CD4-positive, alpha-beta T cell (primary cell): ENCODE results near the gene ENOX1. TPM values are rescaled to one million over a fixed set of nuclear protein-coding genes. Genes with fewer than 3 reads are reported as not detected.

Experiments used
- ATAC-seq: fragments of 200-7000 bp; cut with Tn5 transposase; one replicate; pipeline ENCODE4 v1.10.0; 2022; ENCODE audit warnings: mild to moderate bottlenecking; ENCODE audit not compliant: poor library complexity
- CTCF ChIA-PET: fragments of 350-600 bp; sonication (Branson Sonifier 250); formaldehyde crosslinking; loops from one replicate; lab custom pipeline; 2021; ENCODE audit warnings: antibody characterized with exemption, inconsistent platforms; lab: Charles Lee
- POLR2A ChIA-PET: fragments of 350-600 bp; sonication (Branson Sonifier 250); formaldehyde crosslinking; loops from one replicate; lab custom pipeline; 2021; ENCODE audit warnings: antibody characterized with exemption, inconsistent platforms; lab: Charles Lee
- DNase-seq, 14 experiments: peaks; one replicate each; pipeline ENCODE4 v3.0.0-alpha.2; 2013 to 2020; ENCODE audit warnings: mixed read lengths in 2 of 14
- H3K27ac ChIP-seq, 2 donors: one replicate each; pipeline versions ENCODE4 v1.5.1 to v1.7.0; 2013; ENCODE audit warnings: low read length in 2 of 2, low read depth in 1 of 2, mild to moderate bottlenecking in 1 of 2
- H3K27me3 ChIP-seq, 2 experiments: 1 replicate in 1 of 2; 2 replicates in 1 of 2; pipeline versions ENCODE4 v1.6.1 to v1.7.0; 2013; ENCODE audit warnings: low read length in 2 of 2, control low read depth in 1 of 2, mild to moderate bottlenecking in 1 of 2, moderate library complexity in 1 of 2; ENCODE audit not compliant: insufficient read depth in 2 of 2, control insufficient read depth in 1 of 2
- H3K36me3 ChIP-seq: one replicate; pipeline ENCODE4 v1.6.1; 2013; ENCODE audit warnings: low read length, control low read depth; ENCODE audit not compliant: insufficient read depth
- H3K4me1 ChIP-seq: one replicate; pipeline ENCODE4 v1.6.1; 2013; ENCODE audit warnings: low read length, control low read depth; ENCODE audit not compliant: insufficient read depth
- H3K4me3 ChIP-seq: one replicate; pipeline ENCODE4 v1.5.1; 2013; ENCODE audit warnings: mild to moderate bottlenecking, low read length, moderate library complexity
- H3K9me3 ChIP-seq, 2 experiments: 1 replicate in 1 of 2; 2 replicates in 1 of 2; pipeline versions ENCODE4 v1.6.1 to v1.7.0; 2013; ENCODE audit warnings: low read length in 2 of 2, mild to moderate bottlenecking in 2 of 2, control low read depth in 1 of 2, moderate library complexity in 1 of 2; ENCODE audit not compliant: control insufficient read depth in 1 of 2, insufficient read depth in 1 of 2
- H3K27ac Mint-ChIP-seq: one replicate; pipeline ENCODE4 v1.8.0; 2020; ENCODE audit warnings: mixed read lengths
- H3K27me3 Mint-ChIP-seq: one replicate; pipeline ENCODE4 v1.8.0; 2021; ENCODE audit warnings: mixed read lengths
- H3K36me3 Mint-ChIP-seq: one replicate; pipeline ENCODE4 v1.8.0; 2021; ENCODE audit warnings: low read depth, mixed read lengths
- H3K4me1 Mint-ChIP-seq: one replicate; pipeline ENCODE4 v1.8.0; 2021; ENCODE audit warnings: low read depth, mixed read lengths
- H3K4me3 Mint-ChIP-seq: one replicate; pipeline ENCODE4 v1.8.0; 2020; ENCODE audit warnings: mild to moderate bottlenecking, mixed read lengths
- H3K9me3 Mint-ChIP-seq: one replicate; pipeline ENCODE4 v1.8.0; 2020; ENCODE audit warnings: mixed read lengths
- intact Hi-C, 2 experiments: fragments of 100-400 bp; cut with DNase I in 1 of 2; cut with micrococcal nuclease in 1 of 2; formaldehyde crosslinking; loops; one replicate each; pipeline versions ENCODE4 v1.15.1 to v1.9.0; 2023 to 2025; cut with DNase I, micrococcal nuclease
- total RNA-seq, 174 experiments: library from RNA in 2 of 174; stranded (reverse) in 2 of 174; gene quantifications; one replicate each; pipeline ENCODE4 v1.2.3 and lab custom pipeline; 2021 to 2026
- TF ChIP-seq, protein P1 (sequence below): fragments of 200-600 bp; IDR thresholded peaks from one replicate; pipeline ENCODE4 v1.8.0; 2022; ENCODE audit warnings: antibody characterized with exemption, mild to moderate bottlenecking

The ENOX1 gene
- total RNA-seq, 2 experiments from 2014 or later: not detected

- H3K4me1 Mint-ChIP-seq: no peaks in the 10 kb centered on the region
- H3K27me3 Mint-ChIP-seq: peaks cover 2% of the 10 kb centered on the region
- H3K4me3 Mint-ChIP-seq: no peak overlapping the region
- H3K36me3 Mint-ChIP-seq: no peaks in the 10 kb centered on the region
- no peaks in the 10 kb centered on the region for H3K36me3 ChIP-seq
- no peaks in the 10 kb centered on the region for H3K9me3 ChIP-seq
- intact Hi-C loops: no loop called here
- POLR2A ChIA-PET: interaction anchor here (0.6 kb wide), 1 partner anchor 779 kb away, joined by 6 read pairs; no protein-coding TSS in a partner anchor
- ATAC-seq: no peak
- no peaks in the 10 kb centered on the region for H3K4me1 ChIP-seq
- DNase-seq: no peak
- H3K4me3 ChIP-seq: no peak overlapping the region
- H3K27ac Mint-ChIP-seq: no peak overlapping the region
- no peaks in the 10 kb centered on the region for H3K9me3 Mint-ChIP-seq
- no peaks in the 10 kb centered on the region for H3K27me3 ChIP-seq
- TF ChIP-seq, protein P1, sequence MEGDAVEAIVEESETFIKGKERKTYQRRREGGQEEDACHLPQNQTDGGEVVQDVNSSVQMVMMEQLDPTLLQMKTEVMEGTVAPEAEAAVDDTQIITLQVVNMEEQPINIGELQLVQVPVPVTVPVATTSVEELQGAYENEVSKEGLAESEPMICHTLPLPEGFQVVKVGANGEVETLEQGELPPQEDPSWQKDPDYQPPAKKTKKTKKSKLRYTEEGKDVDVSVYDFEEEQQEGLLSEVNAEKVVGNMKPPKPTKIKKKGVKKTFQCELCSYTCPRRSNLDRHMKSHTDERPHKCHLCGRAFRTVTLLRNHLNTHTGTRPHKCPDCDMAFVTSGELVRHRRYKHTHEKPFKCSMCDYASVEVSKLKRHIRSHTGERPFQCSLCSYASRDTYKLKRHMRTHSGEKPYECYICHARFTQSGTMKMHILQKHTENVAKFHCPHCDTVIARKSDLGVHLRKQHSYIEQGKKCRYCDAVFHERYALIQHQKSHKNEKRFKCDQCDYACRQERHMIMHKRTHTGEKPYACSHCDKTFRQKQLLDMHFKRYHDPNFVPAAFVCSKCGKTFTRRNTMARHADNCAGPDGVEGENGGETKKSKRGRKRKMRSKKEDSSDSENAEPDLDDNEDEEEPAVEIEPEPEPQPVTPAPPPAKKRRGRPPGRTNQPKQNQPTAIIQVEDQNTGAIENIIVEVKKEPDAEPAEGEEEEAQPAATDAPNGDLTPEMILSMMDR: no peak
- no peak overlapping the region for H3K27ac ChIP-seq
- CTCF ChIA-PET: no interaction called here
Observed at GRCh38 chr13:43555667-43556066, 231.1 kb downstream of the ENOX1 start.

- Mint-ChIP-seq H3K4me1 (no peaks in the 10 kb centered on the region), H3K36me3 (no peaks in the 10 kb centered on the region), H3K27ac (no peak overlapping the region), H3K27me3 (peaks cover 19% of the 10 kb centered on the region), H3K9me3 (no peaks in the 10 kb centered on the region), H3K4me3 (no peak overlapping the region)
- TF ChIP-seq, protein P1: no peak
- DNase-seq: no peak
- ChIA-PET POLR2A (no interaction called here), CTCF (no interaction called here)
- no peaks in the 10 kb centered on the region for H3K9me3 ChIP-seq
- peaks cover 0 to 7% of the 10 kb centered on the region in 2 experiments for H3K27me3 ChIP-seq
- no peak overlapping the region for H3K27ac ChIP-seq
- H3K4me1 ChIP-seq: no peaks in the 10 kb centered on the region
- no peak for ATAC-seq
- H3K36me3 ChIP-seq: no peaks in the 10 kb centered on the region
- no peak overlapping the region for H3K4me3 ChIP-seq
- intact Hi-C loops: no loop called here
Observed at GRCh38 chr13:43551897-43552456, 234.8 kb downstream of the ENOX1 start.

DNA sequence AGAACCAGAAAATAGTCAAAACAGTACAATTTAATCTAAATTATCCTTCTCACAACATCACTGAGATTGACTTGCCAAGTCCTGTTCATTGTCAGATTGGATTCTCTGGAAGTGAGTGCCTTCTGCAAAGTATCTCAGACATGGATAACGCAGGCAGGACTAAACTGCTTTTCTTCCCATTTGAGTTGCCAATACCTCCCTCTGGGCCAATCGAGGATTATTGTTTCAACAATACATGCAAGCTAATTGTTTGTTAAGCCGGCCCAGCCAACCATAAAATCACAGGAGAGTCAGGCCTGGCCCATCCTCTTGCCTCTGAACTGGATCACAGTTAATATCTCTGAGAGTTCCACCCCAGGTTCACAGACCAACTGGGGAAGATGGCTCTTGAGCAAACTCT lies 240.0 kb downstream of the ENOX1 start:
- ChIA-PET POLR2A (no interaction called here), CTCF (no interaction called here)
- Mint-ChIP-seq H3K36me3 (no peaks in the 10 kb centered on the region), H3K4me3 (no peak overlapping the region), H3K4me1 (no peaks in the 10 kb centered on the region), H3K9me3 (no peaks in the 10 kb centered on the region), H3K27me3 (peaks cover 23% of the 10 kb centered on the region), H3K27ac (no peak overlapping the region)
- DNase-seq (no peak), ATAC-seq (no peak)
- H3K36me3 ChIP-seq: no peaks in the 10 kb centered on the region
- intact Hi-C loops: no loop called here
- no peak overlapping the region for H3K27ac ChIP-seq
- peaks cover 4 to 7% of the 10 kb centered on the region in 2 experiments for H3K27me3 ChIP-seq
- H3K4me1 ChIP-seq: no peaks in the 10 kb centered on the region
- no peak overlapping the region for H3K4me3 ChIP-seq
- TF ChIP-seq, protein P1: no peak
- no peaks in the 10 kb centered on the region for H3K9me3 ChIP-seq
